H9 (cell line): ENCODE data around the gene MCHR1. TPM values are rescaled to one million over a fixed set of nuclear protein-coding genes. Genes with fewer than 3 reads are reported as not detected.

ENCODE experiments used
- DNase-seq: peaks from one replicate; pipeline ENCODE4 v3.0.0-alpha.2; 2017
- H2AFZ ChIP-seq: one replicate; pipeline ENCODE4 v1.6.1; 2013; ENCODE audit warnings: mild to moderate bottlenecking, low read length, control low read depth, moderate library complexity
- H2AK5ac ChIP-seq: 2 replicates; pipeline ENCODE4 v1.6.1; 2013; ENCODE audit warnings: low read length, control low read depth, mixed read lengths; ENCODE audit not compliant: insufficient read length
- H2BK120ac ChIP-seq: one replicate; pipeline ENCODE4 v1.6.1; 2013; ENCODE audit warnings: low read depth, mild to moderate bottlenecking, low read length, control low read depth, inconsistent platforms; ENCODE audit not compliant: poor library complexity, severe bottlenecking
- H2BK12ac ChIP-seq: 2 replicates; pipeline ENCODE4 v1.6.1; 2013; ENCODE audit warnings: low read length, control low read depth, mixed read lengths, low read depth; ENCODE audit not compliant: insufficient read length
- H2BK15ac ChIP-seq: 2 replicates; pipeline ENCODE4 v1.6.1; 2013; ENCODE audit warnings: low read depth, low read length, control low read depth
- H2BK20ac ChIP-seq: one replicate; pipeline ENCODE4 v1.6.1; 2013; ENCODE audit warnings: low read depth, mild to moderate bottlenecking, low read length, control low read depth, inconsistent platforms; ENCODE audit not compliant: poor library complexity, severe bottlenecking
- H2BK5ac ChIP-seq: 2 replicates; pipeline ENCODE4 v1.6.1; 2013; ENCODE audit warnings: low read length, control low read depth, mixed read lengths; ENCODE audit not compliant: insufficient read length
- H3K14ac ChIP-seq: 2 replicates; pipeline ENCODE4 v1.6.1; 2013; ENCODE audit warnings: low read length, control low read depth; ENCODE audit not compliant: insufficient read depth
- H3K18ac ChIP-seq: 2 replicates; pipeline ENCODE4 v1.6.1; 2013; ENCODE audit warnings: low read depth, mild to moderate bottlenecking, mixed read lengths, low read length, control low read depth; ENCODE audit not compliant: insufficient read length
- H3K23ac ChIP-seq: 2 replicates; pipeline ENCODE4 v1.6.1; 2013; ENCODE audit warnings: low read length, control low read depth, mixed read lengths, low read depth; ENCODE audit not compliant: insufficient read length
- H3K23me2 ChIP-seq: 2 replicates; pipeline ENCODE4 v1.6.1; 2013; ENCODE audit warnings: low read depth, mild to moderate bottlenecking, mixed read lengths, low read length, control low read depth; ENCODE audit not compliant: insufficient read length, poor library complexity, severe bottlenecking
- H3K27ac ChIP-seq: 2 replicates; pipeline ENCODE4 v1.5.1; 2013; ENCODE audit warnings: low read length, control low read depth, mixed read lengths, low read depth; ENCODE audit not compliant: insufficient read length
- H3K27me3 ChIP-seq: 2 replicates; pipeline ENCODE4 v1.6.1; 2013; ENCODE audit warnings: low read length, control low read depth, inconsistent platforms; ENCODE audit not compliant: insufficient read depth
- H3K4ac ChIP-seq: 2 replicates; pipeline ENCODE4 v1.6.1; 2013; ENCODE audit warnings: low read depth, mild to moderate bottlenecking, control low read depth, inconsistent platforms, low read length, moderate library complexity
- H3K4me1 ChIP-seq: 2 replicates; pipeline ENCODE4 v1.6.1; 2013; ENCODE audit warnings: low read length, control low read depth, inconsistent platforms; ENCODE audit not compliant: insufficient read depth
- H3K4me2 ChIP-seq: 2 replicates; pipeline ENCODE4 v1.6.1; 2013; ENCODE audit warnings: low read length, control low read depth, mixed read lengths; ENCODE audit not compliant: insufficient read length, insufficient read depth
- H3K56ac ChIP-seq: 2 replicates; pipeline ENCODE4 v1.6.1; 2013; ENCODE audit warnings: low read depth, mild to moderate bottlenecking, mixed read lengths, low read length, control low read depth; ENCODE audit not compliant: insufficient read length
- H3K79me1 ChIP-seq: 2 replicates; pipeline ENCODE4 v1.6.1; 2013; ENCODE audit warnings: low read depth, mild to moderate bottlenecking, moderate library complexity, low read length, control low read depth, inconsistent platforms; ENCODE audit not compliant: insufficient read depth, poor library complexity, severe bottlenecking
- H3K79me2 ChIP-seq: 2 replicates; pipeline ENCODE4 v1.6.1; 2013; ENCODE audit warnings: low read length, control low read depth, inconsistent platforms; ENCODE audit not compliant: insufficient read depth
- H3K9ac ChIP-seq: 2 replicates; pipeline ENCODE4 v1.6.1; 2013; ENCODE audit warnings: low read length, control low read depth, mixed read lengths; ENCODE audit not compliant: insufficient read length; ENCODE audit errors: extremely low read depth
- H3K9me3 ChIP-seq: one replicate; pipeline ENCODE4 v1.6.1; 2013; ENCODE audit warnings: low read depth, low read length, inconsistent platforms; ENCODE audit not compliant: control insufficient read depth
- H3T11ph ChIP-seq: one replicate; pipeline ENCODE4 v1.6.1; 2013; ENCODE audit warnings: mild to moderate bottlenecking, low read length, control low read depth, inconsistent platforms
- H4K20me1 ChIP-seq: one replicate; pipeline ENCODE4 v1.6.1; 2013; ENCODE audit not compliant: control insufficient read depth, insufficient read length, insufficient read depth
- H4K5ac ChIP-seq: 2 replicates; pipeline ENCODE4 v1.6.1; 2013; ENCODE audit warnings: low read depth, mild to moderate bottlenecking, mixed read lengths, low read length, control low read depth; ENCODE audit not compliant: insufficient read length
- H4K8ac ChIP-seq: replicated peaks from 2 replicates; pipeline ENCODE4 v1.6.1; 2013; ENCODE audit warnings: low read length, control low read depth, mixed read lengths, low read depth; ENCODE audit not compliant: insufficient read length
- H4K91ac ChIP-seq: 2 replicates; pipeline ENCODE4 v1.6.1; 2013; ENCODE audit warnings: low read depth, mild to moderate bottlenecking, moderate library complexity, mixed read lengths, low read length, control low read depth; ENCODE audit not compliant: insufficient read length
- H3K27ac Mint-ChIP-seq, 3 experiments: 2 replicates in 2 of 3; 3 replicates in 1 of 3; pipeline ENCODE4 v1.8.0; 2020 to 2021; ENCODE audit warnings: mixed read lengths in 3 of 3, mild to moderate bottlenecking in 1 of 3, moderate library complexity in 1 of 3
- H3K27me3 Mint-ChIP-seq: 2 replicates; pipeline ENCODE4 v1.8.0; 2021; ENCODE audit warnings: low read depth, mild to moderate bottlenecking, moderate library complexity, mixed read lengths
- H3K36me3 Mint-ChIP-seq, 3 experiments: 2 replicates in 2 of 3; 3 replicates in 1 of 3; pipeline ENCODE4 v1.8.0; 2020 to 2021; ENCODE audit warnings: low read depth in 3 of 3, mixed read lengths in 3 of 3; ENCODE audit not compliant: insufficient read depth in 1 of 3
- H3K4me1 Mint-ChIP-seq, 2 experiments: 2 replicates each; pipeline ENCODE4 v1.8.0; 2020; ENCODE audit warnings: mixed read lengths in 2 of 2
- H3K4me3 Mint-ChIP-seq, 2 experiments: 2 replicates in 1 of 2; 3 replicates in 1 of 2; pipeline ENCODE4 v1.8.0; 2020 to 2021; ENCODE audit warnings: mild to moderate bottlenecking in 2 of 2, mixed read lengths in 2 of 2, moderate library complexity in 1 of 2
- H3K9me3 Mint-ChIP-seq, 2 experiments: 2 replicates in 1 of 2; 3 replicates in 1 of 2; pipeline ENCODE4 v1.8.0; 2020; ENCODE audit warnings: mild to moderate bottlenecking in 2 of 2, mixed read lengths in 2 of 2, moderate library complexity in 1 of 2
- CTCF ChIP-seq: fragments of 200-600 bp; sonication (generic); conservative IDR thresholded peaks from 3 replicates; pipeline ENCODE4 v1.8.0; 2021; ENCODE audit warnings: antibody characterized with exemption, mild to moderate bottlenecking
- WGBS: extraction: QIAGEN DNeasy Blood & Tissue Kit; methylation state at CpG from one replicate; pipeline ENCODE4 v1.1.7; 2013; ENCODE audit warnings: missing lambda C conversion rate, low lambda C conversion rate, mixed read lengths; ENCODE audit not compliant: insufficient read length; ENCODE audit errors: extremely low coverage; 5-methylcytosine and 5-hydroxymethylcytosine counted together
- total RNA-seq: library from RNA; stranded (reverse); gene quantifications from 2 replicates; pipeline ENCODE4 v1.2.1, GENCODE V29; 2021

The MCHR1 gene
- total RNA-seq, 1 experiment from 2014 or later: 2.9 TPM

- H4K20me1 ChIP-seq: no peaks in the 10 kb centered on the region
- H3K79me1 ChIP-seq: no peaks in the 10 kb centered on the region
- no peaks in the 10 kb centered on the region for H3K9me3 Mint-ChIP-seq
- no peaks in the 10 kb centered on the region for H3K27me3 ChIP-seq
- peak; percentile 43 for DNase-seq
- no CpG with 5 or more reads among the region's 6 CpGs for WGBS
- no peak overlapping the region for H3K14ac ChIP-seq
- H3K4me2 ChIP-seq: no peak overlapping the region
- H3K79me2 ChIP-seq: no peaks in the 10 kb centered on the region
- TF ChIP-seq CTCF: no peak
- H3K9ac ChIP-seq: no peak overlapping the region
- no peaks in the 10 kb centered on the region for H3K23me2 ChIP-seq
- H3K4me3 Mint-ChIP-seq: peak overlapping the region in 1 of 2 experiments; percentile 3; a peak in 1 of 5 replicates
- no peaks in the 10 kb centered on the region for H3K36me3 Mint-ChIP-seq
- no peak overlapping the region for H3K23ac ChIP-seq
- no peak overlapping the region for H3T11ph ChIP-seq
- H3K18ac ChIP-seq: no peak overlapping the region
- H4K91ac ChIP-seq: no peak overlapping the region
- no peak overlapping the region for H2AK5ac ChIP-seq
- H3K9me3 ChIP-seq: no peaks in the 10 kb centered on the region
- no peak overlapping the region for H2BK20ac ChIP-seq
- peaks cover 33 to 37% of the 10 kb centered on the region in 2 experiments for H3K4me1 Mint-ChIP-seq
- H4K5ac ChIP-seq: no peak overlapping the region
- peaks cover 4% of the 10 kb centered on the region; the same call in 1 of the 2 replicates for H3K4me1 ChIP-seq
- H3K27ac ChIP-seq: no peak overlapping the region
- H3K27me3 Mint-ChIP-seq: no peaks in the 10 kb centered on the region; the same call in 1 of the 2 replicates
- H2BK15ac ChIP-seq: no peak overlapping the region
- H3K56ac ChIP-seq: no peak overlapping the region
- H2BK5ac ChIP-seq: no peak overlapping the region
- peak overlapping the region in 2 of 3 experiments; percentile 24 to 83; a peak in 3 of 7 replicates for H3K27ac Mint-ChIP-seq
- no peak overlapping the region for H2BK120ac ChIP-seq
- no peak overlapping the region for H4K8ac ChIP-seq
- H2BK12ac ChIP-seq: no peak overlapping the region
- H3K4ac ChIP-seq: no peak overlapping the region
- no peak overlapping the region for H2AFZ ChIP-seq
Observed at GRCh38 chr22:40721266-40721665, 42.0 kb downstream of the MCHR1 start.
